IMR-90 (cell line): ENCODE measurements around the gene NRIP1.

Experiments
- FOS ChIP-seq: fragments of 150-350 bp; IDR thresholded peaks from 2 replicates; pipeline ENCODE4 v1.6.1; 2016; ENCODE audit warnings: low read depth, low read length
- MXI1 ChIP-seq: IDR thresholded peaks from 2 replicates; pipeline ENCODE4 v1.6.1; 2012; ENCODE audit warnings: low read depth, mild to moderate bottlenecking, low read length, moderate library complexity, borderline replicate concordance
- POLR2A ChIP-seq: IDR thresholded peaks from 2 replicates; pipeline ENCODE4 v1.6.1; 2012; ENCODE audit warnings: mild to moderate bottlenecking, low read depth, low read length
- RCOR1 ChIP-seq: IDR thresholded peaks from 2 replicates; pipeline ENCODE4 v1.6.1; 2012; ENCODE audit warnings: mild to moderate bottlenecking, low read length, improper control_type of control experiment; ENCODE audit not compliant: insufficient replicate concordance
- RFX5 ChIP-seq: IDR thresholded peaks from 2 replicates; pipeline ENCODE4 v1.8.0; 2012; ENCODE audit warnings: low read depth, mild to moderate bottlenecking, low read length, moderate library complexity
- SMC3 ChIP-seq: fragments of 150-350 bp; IDR thresholded peaks from 2 replicates; pipeline ENCODE4 v1.6.1; 2016; ENCODE audit warnings: low read depth, mild to moderate bottlenecking, antibody characterized with exemption, low read length, moderate library complexity
- TF ChIP-seq, protein P1 (sequence below): conservative IDR thresholded peaks from 2 replicates; pipeline ENCODE4 v1.5.1; 2012; ENCODE audit warnings: mild to moderate bottlenecking, low read depth, low read length, improper control_type of control experiment
- TF ChIP-seq, protein P2 (sequence below): fragments of 150-350 bp; IDR thresholded peaks from 2 replicates; pipeline ENCODE4 v1.6.1; 2017; ENCODE audit warnings: mild to moderate bottlenecking, antibody characterized with exemption, low read length, low read depth

DNA sequence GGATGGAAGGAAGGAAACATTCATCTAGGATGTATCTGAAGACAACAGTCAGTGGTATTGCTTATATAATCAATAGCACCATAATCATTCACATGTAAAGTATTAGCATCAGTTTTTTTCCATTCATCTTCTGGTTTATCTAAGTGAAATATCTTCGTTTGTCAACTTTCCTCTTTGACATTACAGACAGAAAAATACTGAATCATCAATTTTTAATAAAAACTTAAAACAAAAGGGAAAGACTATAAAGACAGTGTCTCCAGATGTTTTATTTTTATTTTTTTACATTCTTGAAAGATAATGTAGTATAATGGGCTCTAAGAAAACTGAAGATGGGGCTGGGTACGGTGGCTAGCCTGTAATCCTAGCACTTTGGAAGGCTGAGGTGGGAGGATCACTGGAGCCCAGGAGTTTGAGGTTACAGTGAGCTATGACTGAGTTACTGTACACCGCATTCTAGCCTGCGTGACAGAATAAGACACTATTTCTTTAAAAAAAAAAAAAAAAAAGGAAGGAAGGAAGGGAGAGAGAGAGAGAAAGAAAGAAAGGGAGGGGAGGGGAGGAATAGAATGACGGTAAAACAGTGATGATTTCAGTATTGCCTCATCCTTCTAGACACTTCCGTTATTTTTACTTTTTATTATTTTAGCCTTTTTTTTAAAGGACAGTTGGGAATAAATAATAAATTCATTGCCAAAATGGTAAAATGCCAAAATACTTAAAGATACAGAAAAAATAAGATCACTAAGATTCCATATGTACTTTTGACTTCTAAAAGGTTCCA lies 89.5 kb downstream of the NRIP1 start:
- no peak for TF ChIP-seq POLR2A
- TF ChIP-seq, protein P1, sequence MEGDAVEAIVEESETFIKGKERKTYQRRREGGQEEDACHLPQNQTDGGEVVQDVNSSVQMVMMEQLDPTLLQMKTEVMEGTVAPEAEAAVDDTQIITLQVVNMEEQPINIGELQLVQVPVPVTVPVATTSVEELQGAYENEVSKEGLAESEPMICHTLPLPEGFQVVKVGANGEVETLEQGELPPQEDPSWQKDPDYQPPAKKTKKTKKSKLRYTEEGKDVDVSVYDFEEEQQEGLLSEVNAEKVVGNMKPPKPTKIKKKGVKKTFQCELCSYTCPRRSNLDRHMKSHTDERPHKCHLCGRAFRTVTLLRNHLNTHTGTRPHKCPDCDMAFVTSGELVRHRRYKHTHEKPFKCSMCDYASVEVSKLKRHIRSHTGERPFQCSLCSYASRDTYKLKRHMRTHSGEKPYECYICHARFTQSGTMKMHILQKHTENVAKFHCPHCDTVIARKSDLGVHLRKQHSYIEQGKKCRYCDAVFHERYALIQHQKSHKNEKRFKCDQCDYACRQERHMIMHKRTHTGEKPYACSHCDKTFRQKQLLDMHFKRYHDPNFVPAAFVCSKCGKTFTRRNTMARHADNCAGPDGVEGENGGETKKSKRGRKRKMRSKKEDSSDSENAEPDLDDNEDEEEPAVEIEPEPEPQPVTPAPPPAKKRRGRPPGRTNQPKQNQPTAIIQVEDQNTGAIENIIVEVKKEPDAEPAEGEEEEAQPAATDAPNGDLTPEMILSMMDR: no peak
- TF ChIP-seq SMC3: no peak
- TF ChIP-seq RCOR1: no peak
- TF ChIP-seq FOS: no peak
- no peak for TF ChIP-seq RFX5
- TF ChIP-seq, protein P2, sequence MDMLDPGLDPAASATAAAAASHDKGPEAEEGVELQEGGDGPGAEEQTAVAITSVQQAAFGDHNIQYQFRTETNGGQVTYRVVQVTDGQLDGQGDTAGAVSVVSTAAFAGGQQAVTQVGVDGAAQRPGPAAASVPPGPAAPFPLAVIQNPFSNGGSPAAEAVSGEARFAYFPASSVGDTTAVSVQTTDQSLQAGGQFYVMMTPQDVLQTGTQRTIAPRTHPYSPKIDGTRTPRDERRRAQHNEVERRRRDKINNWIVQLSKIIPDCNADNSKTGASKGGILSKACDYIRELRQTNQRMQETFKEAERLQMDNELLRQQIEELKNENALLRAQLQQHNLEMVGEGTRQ: no peak
- no peak for TF ChIP-seq MXI1
